PC-3 (cell line): ENCODE measurements around the gene CSNK2A2.

Experiments
- EZH2phosphoT487 ChIP-seq: fragments of 300-600 bp; sonication (generic); IDR thresholded peaks from 2 replicates; pipeline ENCODE4 v1.6.1; 2018; ENCODE audit warnings: mild to moderate bottlenecking, antibody characterized with exemption, low read length, borderline replicate concordance
- TF ChIP-seq, protein P1 (sequence below): fragments of 300-600 bp; sonication (generic); conservative IDR thresholded peaks from 2 replicates; pipeline ENCODE4 v1.5.1; 2017; ENCODE audit warnings: antibody characterized with exemption, low read depth, mild to moderate bottlenecking, low read length

- TF ChIP-seq, protein P1, sequence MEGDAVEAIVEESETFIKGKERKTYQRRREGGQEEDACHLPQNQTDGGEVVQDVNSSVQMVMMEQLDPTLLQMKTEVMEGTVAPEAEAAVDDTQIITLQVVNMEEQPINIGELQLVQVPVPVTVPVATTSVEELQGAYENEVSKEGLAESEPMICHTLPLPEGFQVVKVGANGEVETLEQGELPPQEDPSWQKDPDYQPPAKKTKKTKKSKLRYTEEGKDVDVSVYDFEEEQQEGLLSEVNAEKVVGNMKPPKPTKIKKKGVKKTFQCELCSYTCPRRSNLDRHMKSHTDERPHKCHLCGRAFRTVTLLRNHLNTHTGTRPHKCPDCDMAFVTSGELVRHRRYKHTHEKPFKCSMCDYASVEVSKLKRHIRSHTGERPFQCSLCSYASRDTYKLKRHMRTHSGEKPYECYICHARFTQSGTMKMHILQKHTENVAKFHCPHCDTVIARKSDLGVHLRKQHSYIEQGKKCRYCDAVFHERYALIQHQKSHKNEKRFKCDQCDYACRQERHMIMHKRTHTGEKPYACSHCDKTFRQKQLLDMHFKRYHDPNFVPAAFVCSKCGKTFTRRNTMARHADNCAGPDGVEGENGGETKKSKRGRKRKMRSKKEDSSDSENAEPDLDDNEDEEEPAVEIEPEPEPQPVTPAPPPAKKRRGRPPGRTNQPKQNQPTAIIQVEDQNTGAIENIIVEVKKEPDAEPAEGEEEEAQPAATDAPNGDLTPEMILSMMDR, result no peak
- TF ChIP-seq EZH2phosphoT487, result no peak
Observed at GRCh38 chr16:58110571-58111301, 87.2 kb downstream of the CSNK2A2 start.
